Myocyte (in vitro differentiated cells): ENCODE results near the gene SCNN1A. TPM values are rescaled to one million over a fixed set of nuclear protein-coding genes. Genes with fewer than 3 reads are reported as not detected.

Experiments
- DNase-seq: peaks from one replicate; pipeline ENCODE4 v3.0.0-alpha.2; 2012; ENCODE audit warnings: low read depth
- total RNA-seq: library from RNA; depleted of rRNA; stranded (reverse); fragments of >200 nt; gene quantifications from 2 replicates; pipeline ENCODE4 v1.2.3, GENCODE V29; 2014

Gene SCNN1A
- total RNA-seq, 1 donor from 2014 or later: 0.13 TPM

DNA sequence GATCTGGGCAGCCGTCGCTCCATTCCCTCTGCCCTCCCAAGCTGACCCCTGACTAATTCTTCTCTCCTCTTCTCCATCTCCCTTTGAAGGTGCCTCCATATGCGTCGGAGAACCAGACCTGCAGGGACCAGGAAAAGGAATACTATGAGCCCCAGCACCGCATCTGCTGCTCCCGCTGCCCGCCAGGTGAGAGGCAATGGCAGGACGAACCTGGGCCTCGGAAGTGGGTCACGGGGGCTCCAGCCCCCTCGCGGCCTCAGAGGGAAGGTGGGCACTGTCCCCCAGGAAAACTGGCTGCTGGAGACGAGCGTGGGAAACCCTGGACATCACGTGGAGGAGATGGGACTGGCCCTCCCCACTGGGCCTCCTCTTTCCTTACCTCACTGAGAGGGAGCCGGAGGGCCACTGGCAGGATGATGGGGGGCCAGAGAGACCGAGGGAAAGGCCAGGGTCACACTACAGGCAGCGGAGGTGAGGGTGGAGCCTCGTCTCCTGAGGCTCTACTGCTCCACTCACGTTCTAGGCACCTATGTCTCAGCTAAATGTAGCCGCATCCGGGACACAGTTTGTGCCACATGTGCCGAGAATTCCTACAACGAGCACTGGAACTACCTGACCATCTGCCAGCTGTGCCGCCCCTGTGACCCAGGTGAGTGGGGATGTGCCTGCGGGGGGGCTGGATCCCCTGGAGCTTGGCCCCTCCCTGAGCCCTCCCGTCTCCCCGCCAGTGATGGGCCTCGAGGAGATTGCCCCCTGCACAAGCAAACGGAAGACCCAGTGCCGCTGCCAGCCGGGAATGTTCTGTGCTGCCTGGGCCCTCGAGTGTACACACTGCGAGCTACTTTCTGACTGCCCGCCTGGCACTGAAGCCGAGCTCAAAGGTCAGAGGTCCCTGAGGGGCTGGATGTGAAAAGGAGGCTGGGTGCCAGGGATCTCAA lies 9.4 kb upstream of the SCNN1A start:
- peak; percentile 24 for DNase-seq

DNA sequence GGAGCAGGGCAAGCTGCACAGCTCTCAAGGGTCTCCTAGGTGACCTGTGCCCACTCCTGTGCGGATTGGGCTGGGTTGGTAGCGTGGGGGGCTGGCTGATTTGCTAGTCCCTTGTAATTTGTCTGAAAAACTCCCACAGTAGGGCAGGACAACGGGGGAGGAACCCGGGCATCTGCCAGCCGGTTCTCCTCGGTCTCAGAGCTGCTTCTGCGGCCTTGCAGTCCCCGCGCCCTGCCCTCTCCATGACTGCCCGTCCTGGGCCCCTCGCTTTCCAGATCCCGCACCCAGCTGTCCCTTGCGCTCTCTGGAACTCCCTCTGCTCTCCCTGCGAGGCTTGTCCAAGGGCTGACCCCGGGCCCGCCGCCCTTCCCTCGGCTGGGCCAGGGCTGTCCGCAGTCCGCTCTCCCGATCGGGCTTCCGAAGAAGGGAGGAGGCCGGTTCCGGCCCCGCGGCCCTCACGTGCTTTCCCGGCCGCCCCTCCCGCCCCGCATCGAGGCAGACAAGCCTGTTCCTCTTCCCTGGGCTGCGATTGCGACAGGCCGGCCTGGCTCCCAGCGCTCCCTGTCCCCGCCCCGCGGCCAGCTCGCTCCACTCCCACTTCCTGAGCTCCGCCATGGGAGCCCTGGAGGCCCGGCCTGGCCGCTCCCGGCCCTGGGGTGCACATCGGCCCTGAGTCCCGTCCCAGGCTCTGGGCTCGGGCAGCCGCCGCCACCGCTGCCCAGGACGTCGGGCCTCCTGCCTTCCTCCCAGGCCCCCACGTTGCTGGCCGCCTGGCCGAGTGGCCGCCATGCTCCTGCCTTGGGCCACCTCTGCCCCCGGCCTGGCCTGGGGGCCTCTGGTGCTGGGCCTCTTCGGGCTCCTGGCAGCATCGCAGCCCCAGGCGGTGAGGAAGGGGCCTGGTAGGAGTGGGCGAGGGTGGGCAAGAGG lies 8.5 kb upstream of the SCNN1A start, which contains the start of gene LTBR:
TSS of gene LTBR (plus strand) at position 591 of the 927 bp plus-strand sequence. CDS start at position 788, 197 bp downstream.
- peak; percentile 93 for DNase-seq

GRCh38 chr12:6382982-6383381 lies 7.6 kb upstream of the SCNN1A start:
- DNase-seq: no peak

GRCh38 chr12:6382371-6382770 lies 7.0 kb upstream of the SCNN1A start:
- no peak for DNase-seq

- DNase-seq: peak; percentile 25
These were observed 5.1 kb upstream of the SCNN1A start for GRCh38 chr12:6380141-6381121.

DNA sequence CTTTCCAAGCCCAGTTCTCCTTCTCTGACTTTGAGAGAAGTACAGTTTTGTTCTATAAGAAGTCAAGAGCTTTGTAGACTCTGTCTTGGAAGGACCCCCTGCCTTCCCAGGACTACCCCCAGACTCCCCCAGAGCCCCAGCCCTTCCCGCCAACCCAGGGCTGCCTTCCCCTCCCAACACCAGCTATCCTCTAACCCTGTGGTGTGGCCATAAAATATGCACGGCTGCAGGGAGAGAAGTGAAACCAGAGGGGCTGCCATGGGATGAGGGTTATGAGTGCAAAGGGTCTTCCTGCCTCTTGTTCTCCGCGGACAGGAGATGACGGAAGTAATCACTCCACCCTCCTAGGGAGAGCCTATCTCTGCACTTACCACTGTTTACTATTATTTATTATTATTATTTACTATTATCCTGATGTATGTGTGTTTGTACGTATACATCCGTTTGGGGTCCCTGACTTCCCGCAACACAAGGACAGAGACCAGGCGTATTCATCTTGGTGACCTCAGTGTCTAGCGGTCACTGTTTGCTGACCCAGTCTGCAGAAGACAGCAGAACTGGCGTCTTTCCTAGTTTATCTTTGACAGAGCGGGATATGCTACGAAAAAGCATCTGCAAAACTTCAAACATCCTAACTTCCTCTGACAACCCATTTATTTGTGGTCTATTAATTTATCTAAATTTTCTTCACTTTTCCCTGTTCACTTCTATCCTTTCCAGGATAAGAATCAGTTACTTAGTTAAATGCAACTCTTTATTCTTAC lies 3.5 kb upstream of the SCNN1A start:
- DNase-seq: no peak

- DNase-seq: peak; percentile 71
These were observed 2.3 kb upstream of the SCNN1A start for GRCh38 chr12:6377667-6377994.

- DNase-seq: no peak
These were observed 1.7 kb upstream of the SCNN1A start for GRCh38 chr12:6376870-6377666.

- DNase-seq: peak; percentile 72
These were observed 911 bp upstream of the SCNN1A start for GRCh38 chr12:6376079-6376869.

DNA sequence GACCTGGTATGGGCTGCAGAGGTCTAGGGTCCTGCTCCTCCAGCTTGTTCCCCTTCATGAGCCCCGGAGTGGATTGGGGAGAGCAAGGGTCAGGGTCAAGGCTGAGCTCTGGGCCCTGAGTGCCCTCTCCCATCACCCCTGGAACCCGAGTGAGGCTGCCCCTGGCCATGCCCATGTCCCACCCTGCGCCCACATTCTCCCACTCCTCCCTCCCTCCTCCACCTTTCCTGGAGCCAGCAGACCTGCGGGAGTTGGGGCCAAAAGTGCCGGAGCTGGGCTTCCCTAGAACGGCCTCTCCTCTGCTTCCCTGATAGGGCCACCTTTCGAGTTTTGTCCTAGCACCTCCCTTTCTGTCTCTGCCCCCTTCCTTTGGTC lies 590 bp downstream of the SCNN1A start:
- no peak for DNase-seq

GRCh38 chr12:6374028-6374785 lies 1.2 kb downstream of the SCNN1A start:
- DNase-seq: no peak

DNA sequence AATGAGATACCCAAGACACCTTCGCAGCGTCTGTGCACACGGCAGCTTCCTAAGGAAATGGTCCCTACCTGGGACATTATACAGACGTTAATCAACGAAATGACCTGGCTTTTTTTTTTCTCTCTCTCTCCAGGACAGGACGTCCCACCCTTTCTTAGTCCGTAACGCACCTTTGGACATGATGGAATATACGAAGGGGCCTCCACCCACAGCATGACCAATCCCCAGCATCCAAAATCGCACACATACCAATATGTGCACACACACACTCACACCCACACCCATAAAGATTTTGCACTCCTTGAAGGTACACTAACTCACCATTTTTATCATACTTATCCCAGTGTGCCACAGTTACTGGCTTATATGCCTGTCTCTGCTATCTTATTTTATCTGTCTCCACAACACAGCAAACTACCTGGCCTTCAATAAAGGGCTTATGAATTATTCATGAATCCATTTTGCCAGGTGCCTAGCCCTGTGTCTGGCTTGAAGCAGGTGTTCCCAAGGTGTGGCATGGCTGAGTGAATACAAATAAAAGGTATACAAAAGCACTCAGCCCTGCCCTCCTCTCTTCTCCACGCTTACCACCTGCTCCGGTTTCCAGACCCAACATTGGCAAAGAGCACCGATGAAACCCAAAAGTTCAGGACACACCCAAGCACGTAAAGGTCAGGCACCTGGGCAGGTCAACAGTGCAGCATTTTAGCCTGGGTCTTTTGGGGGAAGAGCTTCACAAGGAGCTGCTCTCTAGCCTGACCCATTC lies 2.2 kb downstream of the SCNN1A start:
- DNase-seq: no peak

DNA sequence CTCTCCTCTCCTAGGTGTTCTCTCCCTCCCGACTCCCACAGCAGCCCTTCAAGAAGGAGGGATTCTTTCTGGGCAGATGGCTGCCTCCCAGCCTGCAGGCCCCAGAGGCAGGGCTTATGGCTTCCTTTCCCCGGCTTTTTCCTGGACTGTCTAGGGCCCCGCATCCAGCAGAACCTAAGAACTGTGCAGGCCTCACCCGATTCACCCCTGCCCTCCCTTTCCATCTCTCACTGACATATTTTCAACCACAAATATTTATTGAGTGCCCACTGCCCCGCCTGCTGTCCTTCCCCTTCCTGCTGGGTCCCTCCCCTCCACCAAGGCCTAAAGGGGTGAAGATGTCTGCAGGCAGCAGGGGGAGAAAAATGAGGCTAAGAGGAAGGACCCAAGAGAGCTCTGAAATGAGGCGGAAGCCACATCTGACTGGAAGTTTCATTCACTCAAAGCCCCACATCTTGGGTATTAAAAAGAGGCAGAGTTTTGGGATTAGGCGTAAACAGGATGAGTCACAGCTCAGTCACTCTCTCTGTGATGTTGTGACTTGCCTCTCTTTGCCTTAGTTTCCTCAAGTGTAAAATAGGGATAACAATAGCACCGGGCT lies 2.9 kb downstream of the SCNN1A start:
- DNase-seq: peak; percentile 89

GRCh38 chr12:6370994-6371754 lies 4.2 kb downstream of the SCNN1A start:
- no peak for DNase-seq

DNA sequence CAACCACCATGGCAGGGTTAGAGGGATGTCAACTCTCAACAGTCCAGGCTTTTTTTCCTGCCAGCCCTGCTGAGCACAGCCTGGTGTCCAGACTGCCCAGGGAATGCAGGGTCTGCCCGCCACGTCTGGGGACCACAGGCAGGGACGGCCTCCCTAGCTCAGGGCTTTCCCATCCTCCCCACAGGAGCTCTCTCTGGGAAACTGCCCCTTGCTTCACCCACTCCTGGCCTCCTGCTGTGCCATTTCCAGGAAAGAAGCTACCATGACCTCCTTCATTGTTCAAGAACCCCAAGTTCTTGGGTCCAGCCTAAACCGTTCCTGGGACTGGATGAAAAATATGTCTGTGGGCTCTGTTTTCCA lies 4.8 kb downstream of the SCNN1A start:
- DNase-seq: no peak
